ENCODE results near the gene RASGRP4. TPM values are rescaled to one million over a fixed set of nuclear protein-coding genes. Genes with fewer than 3 reads are reported as not detected.
A peak's percentile ranks its signal among the peaks of the same experiment; 100 is the strongest.
"Not testable (repeated sequence)": the region's sequence is repeated elsewhere in the genome, so short reads cannot be mapped to it uniquely, and the experiment has no call there.

RASGRP4 gene
- total RNA-seq, 2 donors from 2014 or later, result 1.8 to 3.6 TPM

DNA sequence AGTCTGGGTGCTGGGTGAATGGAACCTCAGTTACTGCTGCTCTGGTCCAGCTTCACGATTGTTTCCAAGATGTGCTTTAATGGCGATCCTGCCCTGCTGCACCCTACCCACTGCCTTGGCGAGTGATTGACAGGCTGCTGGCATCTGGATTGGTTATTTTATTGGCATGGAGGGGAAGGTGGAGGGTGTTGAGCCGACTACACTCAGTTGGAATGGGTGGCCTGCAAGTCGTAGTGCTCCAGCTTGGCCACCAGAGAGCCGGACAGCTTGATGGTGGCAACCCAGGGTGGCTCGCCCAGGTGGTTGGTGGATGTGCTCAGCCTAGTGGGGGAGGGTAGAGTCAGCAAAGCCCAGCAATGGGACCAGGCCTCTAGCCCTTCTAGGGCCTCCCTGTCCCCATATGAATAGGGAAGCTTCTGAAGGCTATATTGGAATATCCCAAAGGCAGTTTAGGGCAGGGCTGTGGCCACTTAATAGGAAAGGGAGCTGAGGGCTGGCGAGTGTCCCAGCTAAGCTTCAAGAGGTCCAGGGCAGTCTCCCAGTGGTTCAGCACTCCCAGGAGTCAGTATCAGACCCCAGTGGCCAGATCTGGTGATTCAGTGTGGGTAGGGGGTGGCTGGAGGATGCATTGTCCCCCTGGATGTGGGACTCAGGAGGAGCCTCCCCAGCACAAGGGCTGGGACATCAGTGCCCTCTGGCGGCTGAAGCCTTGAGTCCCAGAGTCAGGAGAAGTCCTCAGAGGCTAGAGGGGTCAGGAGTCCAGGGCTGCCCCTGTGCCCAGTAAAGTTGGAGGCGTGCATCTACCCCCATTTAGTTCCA lies 41.6 kb downstream of the RASGRP4 start:
- intact Hi-C loops (cut with DNase I), result no loop called here
- DNase-seq (no peak), ATAC-seq (no peak)

DNA sequence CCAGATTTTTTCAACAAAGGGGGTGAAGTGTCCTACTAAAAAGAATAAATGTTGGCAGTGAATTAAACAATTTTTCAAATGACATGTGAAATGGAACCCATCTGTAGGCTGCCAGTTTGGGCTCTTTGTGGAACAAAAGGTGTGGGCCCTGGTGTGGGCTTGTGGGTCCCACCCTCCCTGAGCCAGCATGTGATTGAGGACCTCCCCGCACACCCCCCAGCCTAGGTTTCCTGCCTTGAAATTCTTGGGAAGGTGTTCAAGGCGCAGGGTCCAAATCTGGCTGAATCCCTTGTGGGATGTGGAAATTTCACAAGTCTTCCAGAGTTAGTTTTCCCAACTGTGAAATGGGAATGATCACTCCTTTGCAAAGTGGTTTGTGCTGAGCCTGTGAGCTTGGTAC lies 42.3 kb downstream of the RASGRP4 start:
- DNase-seq, result no peak
- no peak for ATAC-seq

DNA sequence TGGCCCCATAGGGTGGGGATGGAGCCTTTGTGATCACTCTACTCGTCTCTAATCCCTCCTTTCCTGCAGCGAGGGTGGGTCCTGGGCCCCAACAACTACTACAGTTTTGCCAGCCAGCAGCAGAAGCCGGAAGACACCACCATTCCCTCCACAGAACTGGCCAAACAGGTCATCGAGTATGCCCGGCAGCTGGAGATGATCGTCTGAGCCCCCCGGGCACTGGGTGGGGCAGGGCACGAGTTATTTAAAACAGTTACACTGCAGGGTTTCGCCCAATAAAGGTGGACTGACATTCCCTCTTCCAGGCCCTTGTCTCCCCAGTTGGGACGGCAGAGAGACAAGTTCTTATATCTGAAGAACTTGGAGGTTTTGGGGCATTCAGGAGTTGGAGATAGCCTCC lies 42.8 kb downstream of the RASGRP4 start:
- DNase-seq (no peak), ATAC-seq (no peak)
- intact Hi-C loops (cut with DNase I), result no loop called here

More for the DNA sequence above, 42.3 kb downstream of the RASGRP4 start:
- intact Hi-C loops (cut with DNase I), result no loop called here

DNA sequence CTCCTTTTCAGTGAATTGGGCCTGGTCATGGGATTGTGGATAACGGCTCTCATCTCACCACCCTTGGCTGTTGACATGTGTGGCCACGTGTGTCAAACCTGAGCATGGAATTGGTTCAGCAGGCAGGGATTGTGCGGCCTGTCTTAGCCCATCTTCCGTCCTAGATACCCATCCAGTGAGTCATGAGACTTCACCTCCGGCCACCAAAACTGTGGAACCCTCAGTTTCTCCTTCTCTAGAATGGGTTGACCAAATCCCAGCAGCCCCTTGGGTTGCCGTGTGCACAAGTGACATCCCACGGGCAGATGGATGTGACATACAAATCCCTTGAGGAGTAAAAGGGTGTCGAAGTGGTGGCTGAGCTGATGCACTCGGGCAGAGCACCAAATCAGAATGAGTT lies 44.9 kb downstream of the RASGRP4 start:
- DNase-seq (no peak), ATAC-seq (no peak)
- intact Hi-C loops (cut with DNase I), result no loop called here

DNA sequence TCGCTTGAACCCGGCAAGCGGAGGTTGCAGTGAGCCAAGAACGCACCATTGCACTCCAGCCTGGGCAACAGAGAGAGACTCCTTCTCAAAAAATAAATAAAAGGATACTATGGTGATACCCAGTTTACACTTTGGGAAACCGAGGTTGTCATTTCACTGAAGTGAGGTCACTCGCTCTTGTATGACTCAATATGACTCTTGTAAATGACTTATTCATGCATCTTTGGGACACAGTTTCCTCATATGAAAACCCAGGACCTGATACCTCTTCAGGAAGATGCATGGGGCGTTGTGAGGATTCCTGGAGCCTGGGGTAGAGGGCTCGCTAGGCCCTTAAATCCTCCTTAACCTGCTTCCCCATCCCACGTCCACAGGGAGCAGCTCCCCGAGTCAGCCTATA lies 47.2 kb downstream of the RASGRP4 start:
- ATAC-seq, result no peak
- no peak for DNase-seq
- intact Hi-C loops (cut with DNase I), result no loop called here

DNA sequence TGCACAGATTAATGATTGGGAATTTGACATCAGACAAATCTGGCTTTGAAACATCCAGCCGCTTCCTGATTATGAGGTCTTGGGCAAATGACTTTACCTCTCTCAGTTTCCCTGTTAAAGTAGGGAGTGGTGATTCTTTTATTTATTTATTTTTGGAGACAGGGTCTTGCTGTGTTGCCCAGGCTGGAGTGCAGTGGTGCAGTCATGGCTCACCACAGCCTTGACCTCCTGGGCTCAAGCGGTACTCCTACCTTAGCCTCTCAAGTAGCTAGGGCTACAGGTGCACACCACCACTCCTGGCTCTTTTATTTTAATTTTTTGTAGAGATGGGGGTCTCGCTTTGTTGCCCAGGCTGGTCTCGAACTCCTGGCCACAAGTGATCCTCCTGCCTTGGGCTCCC lies 49.0 kb downstream of the RASGRP4 start:
- ATAC-seq, result no peak
- intact Hi-C loops (cut with DNase I), result no loop called here
- no peak for DNase-seq

DNA sequence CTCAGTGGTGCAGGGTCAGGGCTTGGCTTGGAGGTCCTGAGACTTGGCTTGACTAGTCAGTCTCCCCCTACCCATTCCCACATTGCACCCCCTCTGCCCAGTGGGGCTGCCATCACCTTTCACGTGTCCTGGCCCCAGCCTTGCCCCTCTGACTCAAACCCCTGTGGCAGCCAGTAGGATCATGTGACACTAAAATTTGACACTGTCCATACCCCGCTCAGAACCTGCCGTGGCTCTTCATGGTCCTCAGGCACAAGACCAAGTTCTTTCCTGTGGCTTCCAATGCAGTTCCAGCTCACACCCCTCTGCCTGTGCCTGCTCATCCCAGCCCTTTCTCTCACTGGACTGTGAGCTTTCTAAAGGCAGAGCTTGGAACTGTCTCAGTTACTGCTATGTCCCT lies 49.4 kb downstream of the RASGRP4 start:
- intact Hi-C loops (cut with DNase I), result no loop called here
- DNase-seq (no peak), ATAC-seq (no peak)

DNA sequence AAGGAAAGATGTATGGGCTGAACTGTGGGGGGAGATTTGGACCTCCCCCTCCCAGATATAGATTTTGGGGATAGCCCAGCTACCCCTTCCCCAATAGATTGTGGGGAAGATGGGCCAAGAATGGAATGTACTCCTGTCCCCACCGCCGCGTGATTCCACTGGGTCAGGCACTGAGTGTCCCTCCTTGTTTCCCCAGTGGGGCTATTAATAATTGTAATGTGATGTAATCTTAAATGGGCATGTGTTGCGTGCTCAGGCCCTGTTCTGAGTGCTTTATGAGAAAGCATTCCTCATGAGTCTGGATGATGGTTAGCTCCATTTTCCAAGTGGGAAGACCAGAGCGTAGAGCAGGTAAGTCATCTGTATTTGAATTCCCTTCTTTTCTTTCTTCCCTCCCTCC lies 50.3 kb downstream of the RASGRP4 start:
- ATAC-seq (no peak), DNase-seq (no peak)
- intact Hi-C loops (cut with DNase I), result no loop called here

DNA sequence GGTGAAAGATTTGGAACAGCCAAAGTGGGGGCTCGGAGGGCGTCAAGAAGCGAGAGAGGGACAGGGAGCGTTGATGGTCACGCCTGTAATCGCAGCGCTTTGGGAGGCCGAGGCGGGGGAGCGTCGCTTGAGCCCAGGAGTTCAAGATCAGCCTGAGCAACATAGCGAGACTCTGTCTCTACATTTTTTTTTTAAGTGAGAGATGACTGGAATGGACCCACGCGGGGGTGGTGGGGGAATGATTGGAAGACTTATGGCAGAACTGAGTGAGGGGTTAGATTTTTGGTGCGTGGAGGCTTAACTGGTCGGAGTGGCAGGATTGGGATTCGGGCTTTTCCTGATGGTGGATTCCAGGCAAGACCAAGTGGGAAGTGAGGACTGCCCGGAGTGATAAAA lies 50.9 kb downstream of the RASGRP4 start:
- no peak for DNase-seq
- intact Hi-C loops (cut with DNase I), result no loop called here
- peak; percentile 7 to 13 for ATAC-seq

DNA sequence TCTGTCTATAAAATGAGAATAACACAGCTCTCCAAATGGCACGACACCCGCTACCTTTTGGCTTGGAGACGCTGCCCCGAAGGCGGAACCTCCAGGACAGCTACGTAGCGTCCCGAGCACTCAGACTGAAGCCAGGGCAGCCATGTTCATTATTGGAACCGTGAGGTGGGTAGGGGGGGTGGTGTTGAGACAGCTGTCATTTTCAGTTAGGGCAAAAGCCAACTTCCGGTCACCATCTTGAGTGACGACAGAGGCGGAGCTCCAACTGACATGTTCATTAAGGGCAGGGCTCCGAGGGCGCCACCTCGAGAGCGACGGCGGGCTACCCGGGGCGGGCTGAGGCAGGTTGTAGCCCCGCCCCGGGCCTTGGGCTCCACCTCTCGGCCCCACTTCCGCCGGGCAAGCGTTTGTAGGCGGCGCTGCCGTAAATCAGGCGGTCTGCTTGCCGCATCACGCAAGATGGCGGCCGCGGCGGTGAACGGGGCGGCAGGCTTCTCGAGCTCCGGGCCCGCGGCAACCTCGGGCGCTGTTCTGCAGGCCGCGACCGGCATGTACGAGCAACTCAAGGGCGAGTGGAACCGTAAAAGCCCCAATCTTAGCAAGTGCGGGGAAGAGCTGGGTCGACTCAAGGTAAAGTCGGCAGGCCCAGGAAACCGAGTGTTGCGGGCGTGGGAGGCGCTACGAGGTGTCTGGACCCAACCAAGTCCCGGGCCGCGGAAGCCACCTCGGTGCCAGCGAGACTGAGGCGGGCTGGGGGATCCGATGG lies 51.5 kb downstream of the RASGRP4 start, which contains the start of gene PSMD8:
TSS of gene PSMD8 (plus strand) at position 240 of the 766 bp plus-strand sequence. CDS start at position 271, 31 bp downstream.
- intact Hi-C loops (cut with DNase I), result loop anchor here in 1 of 2 donors (1.0 kb wide), 1 partner anchor 38 kb away; no protein-coding TSS in a partner anchor
- ATAC-seq (peak; percentile 99), DNase-seq (peak; percentile 99)

DNA sequence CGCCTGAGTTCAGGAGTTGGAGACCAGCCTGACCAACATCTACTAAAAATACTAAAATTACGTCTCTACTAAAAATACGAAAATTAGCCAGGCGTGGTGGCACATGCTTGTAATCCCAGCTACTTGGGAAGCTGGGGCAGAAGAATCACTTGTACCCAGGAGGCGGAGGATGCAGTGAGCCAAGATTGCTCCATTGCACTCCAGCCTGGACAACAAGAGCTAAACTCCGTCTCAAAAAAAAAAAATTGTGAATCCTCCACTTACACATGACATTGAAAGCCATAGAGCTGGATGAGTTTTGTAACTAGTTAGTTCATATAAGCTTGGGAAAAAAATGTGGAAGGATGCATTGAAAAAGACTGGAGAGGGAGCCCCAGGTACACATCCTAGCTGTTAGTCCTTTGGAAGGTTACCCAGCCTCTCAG lies 52.1 kb downstream of the RASGRP4 start:
- DNase-seq (no peak), ATAC-seq (no peak)
- intact Hi-C loops (cut with DNase I), result loop anchor here in 1 of 2 donors (1.0 kb wide), 1 partner anchor 38 kb away; no protein-coding TSS in a partner anchor

DNA sequence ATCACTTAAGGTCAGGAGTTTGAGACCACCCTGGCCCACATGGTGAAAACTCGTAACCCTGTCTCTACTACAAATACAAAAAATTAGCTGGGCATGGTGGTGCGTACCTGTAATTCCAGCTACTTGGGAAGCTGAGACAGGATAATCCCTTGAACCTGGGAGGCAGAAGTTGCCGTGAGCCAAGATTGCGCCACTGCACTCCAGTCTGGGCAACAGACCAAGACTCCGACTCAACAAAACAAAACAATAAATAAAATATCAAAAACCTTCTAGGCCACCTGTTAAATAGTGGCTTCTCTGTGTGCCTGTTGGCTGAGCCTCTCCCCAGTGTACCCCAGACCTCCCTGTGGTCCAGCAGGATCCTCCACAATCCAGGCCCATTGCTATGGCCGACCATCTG lies 54.9 kb downstream of the RASGRP4 start:
- ATAC-seq (no peak), DNase-seq (no peak)
- intact Hi-C loops (cut with DNase I), result no loop called here

DNA sequence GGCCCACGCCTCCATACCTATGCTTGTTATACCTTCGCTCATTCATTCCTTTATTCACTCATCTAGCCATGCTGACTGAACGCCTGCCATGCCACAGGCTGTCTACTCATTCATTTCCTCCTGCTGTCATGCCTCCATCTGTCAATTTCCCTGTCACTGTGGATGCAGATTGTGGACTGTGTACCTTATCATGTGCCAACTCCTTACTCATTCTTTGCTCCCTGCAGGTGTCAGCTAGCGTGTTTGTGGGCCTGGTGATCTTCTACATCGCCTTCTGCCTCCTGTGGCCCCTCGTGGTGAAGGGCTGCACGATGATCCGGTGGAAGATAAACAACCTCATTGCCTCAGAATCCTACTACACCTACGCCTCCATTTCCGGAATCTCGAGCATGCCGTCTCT lies 55.7 kb downstream of the RASGRP4 start:
- ATAC-seq, result no peak
- intact Hi-C loops (cut with DNase I), result no loop called here
- no peak for DNase-seq

DNA sequence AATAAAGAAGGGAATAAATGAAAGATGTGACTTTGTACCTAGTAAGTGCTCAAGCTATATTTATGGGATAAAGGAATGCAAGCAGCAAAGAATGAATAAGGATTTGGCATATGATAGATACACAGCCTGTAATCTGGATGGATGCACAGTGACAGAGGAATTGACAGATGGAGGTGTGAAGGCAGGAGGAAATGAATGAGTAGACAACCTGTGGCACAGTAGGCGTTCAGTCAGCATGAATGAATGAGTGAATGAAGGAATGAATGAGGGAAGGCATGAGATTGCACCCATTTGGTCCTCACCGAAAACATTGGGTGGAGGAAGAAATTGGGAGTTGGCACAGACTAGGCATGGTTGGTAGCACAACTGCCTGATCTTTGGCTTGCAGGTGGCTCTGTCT lies 56.4 kb downstream of the RASGRP4 start:
- intact Hi-C loops (cut with DNase I), result no loop called here
- no peak for ATAC-seq
- DNase-seq, result no peak

DNA sequence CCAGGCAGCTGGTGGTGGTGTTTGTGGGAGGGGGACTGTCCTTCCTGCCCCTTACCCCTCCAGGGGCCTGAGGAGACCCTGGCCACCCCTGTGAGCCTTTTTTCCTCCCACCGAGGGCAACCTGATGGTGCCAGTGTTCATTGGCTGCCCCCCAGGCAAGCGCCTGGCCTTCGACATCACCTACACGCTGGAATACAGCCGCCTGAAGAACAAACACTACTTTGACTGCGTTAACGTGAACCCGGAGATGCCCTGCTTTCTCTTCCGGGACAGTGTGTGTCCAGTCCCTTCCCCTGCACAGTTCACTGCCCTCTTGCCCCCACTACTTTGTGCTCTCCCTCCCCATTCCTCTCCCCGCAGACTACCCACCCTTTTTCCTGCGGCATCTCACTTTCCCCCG lies 59.0 kb downstream of the RASGRP4 start:
- ATAC-seq (no peak), DNase-seq (no peak)
- intact Hi-C loops (cut with DNase I), result no loop called here

DNA sequence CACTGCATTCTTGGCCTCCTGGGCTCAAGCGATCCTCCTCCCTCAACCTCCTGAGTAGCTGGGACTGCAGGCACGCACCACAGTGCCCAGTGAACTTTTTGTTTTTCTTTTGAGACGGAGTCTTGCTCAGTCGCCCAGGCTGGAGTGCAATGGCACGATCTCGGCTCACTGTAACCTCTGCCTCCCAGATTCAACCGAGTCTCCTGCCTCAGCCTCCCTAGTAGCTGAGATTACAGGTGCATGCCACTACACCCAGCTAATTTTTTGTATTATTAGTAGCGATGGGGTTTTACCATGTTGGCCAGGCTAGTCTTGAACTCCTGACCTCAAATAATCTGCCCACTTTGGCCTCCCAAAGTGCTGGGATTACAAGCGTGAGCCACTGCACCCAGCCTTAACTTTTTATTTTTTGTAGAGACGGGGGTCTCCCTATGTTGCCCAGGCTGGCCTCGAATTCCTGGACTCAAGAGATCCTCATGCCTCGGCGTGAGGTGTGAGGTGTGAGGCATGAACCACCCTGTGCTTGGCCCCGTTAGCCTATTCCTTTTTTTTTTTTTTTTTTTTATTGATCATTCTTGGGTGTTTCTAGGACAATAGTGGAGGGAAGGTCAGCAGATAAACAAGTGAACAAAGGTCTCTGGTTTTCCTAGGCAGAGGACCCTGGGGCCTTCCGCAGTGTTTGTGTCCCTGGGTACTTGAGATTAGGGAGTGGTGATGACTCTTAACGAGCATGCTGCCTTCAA lies 62.9 kb downstream of the RASGRP4 start:
- DNase-seq; intact Hi-C loops (cut with DNase I); ATAC-seq: not testable (repeated sequence)

DNA sequence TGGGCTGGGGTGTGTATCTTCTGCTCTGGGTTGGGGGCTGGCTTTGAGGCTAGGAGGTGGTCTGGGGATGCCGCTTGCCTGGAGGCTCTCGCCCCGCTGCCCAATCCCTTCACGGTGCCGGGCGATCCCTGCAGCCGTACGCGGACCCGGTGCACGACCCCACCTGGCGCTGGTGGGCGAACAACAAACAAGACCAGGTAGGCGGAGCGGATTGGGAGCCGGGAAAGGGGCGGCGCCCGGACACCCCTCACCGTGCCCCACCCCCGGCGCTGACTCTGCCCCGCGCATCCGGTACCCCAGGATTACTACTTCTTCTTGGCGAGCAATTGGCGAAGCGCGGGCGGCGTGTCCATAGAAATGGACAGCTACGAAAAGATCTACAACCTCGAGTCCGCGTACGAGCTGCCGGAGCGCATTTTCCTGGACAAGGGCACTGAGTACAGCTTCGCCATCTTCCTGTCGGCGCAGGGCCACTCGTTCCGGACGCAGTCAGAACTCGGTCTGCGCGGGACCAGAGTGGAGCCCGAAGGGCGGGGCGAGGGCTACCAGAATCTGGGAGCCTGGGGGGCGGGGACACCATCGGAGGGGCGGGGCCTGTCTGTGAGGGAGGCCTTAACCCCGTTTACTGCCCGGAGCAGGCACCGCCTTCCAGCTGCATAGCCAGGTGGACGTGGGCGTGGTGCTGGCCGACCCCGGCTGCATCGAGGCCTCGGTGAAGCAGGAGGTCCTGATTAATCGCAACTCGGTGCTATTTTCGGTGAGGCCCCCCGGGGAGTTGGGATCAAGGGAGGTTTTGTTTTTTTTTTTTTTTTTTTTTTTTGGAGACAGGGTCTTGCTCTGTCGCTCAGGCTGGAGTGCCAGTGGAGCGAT lies 63.7 kb downstream of the RASGRP4 start:
- peak; percentile 77 to 92 for ATAC-seq
- peak; percentile 91 for DNase-seq
- intact Hi-C loops (cut with DNase I), result no loop called here

DNA sequence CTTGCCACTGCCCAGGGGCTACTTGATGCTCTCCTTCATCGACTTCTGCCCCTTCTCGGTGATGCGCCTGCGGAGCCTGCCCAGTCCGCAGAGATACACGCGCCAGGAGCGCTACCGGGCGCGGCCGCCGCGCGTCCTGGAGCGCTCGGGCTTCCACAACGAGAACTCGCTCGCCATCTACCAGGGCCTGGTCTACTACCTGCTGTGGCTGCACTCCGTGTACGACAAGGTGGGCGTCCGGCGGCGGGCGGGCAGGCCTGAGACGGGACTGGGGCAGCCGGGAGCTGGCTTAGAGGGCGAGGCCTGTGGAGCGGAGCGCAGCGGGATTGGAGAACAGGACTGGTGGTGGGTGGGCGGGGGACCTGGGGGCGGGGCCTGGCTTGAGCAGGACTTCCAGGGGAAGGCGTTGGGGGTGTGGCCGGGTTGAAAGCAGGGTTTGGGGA lies 64.4 kb downstream of the RASGRP4 start:
- intact Hi-C loops (cut with DNase I), result no loop called here
- DNase-seq (peak; percentile 85), ATAC-seq (peak; percentile 94 to 95)
